OCI-LY3 (cell line): ENCODE data around the gene MKRN3.

Experiments
- H2AFZ ChIP-seq: fragments of 200-600, 300-600 bp; shearing (Covaris generic); 2 replicates; pipeline ENCODE4 v1.6.0; 2014; ENCODE audit warnings: antibody characterized with exemption, low read depth, low read length
- H3K27ac ChIP-seq: fragments of 200-600, 300-600 bp; sonication (generic); 2 replicates; pipeline ENCODE4 v1.5.1; 2014; ENCODE audit warnings: mild to moderate bottlenecking, low read length, moderate library complexity, mixed read lengths
- H3K27me3 ChIP-seq: fragments of 200-600, 300-600 bp; sonication (generic); 2 replicates; pipeline ENCODE4 v1.6.1; 2014; ENCODE audit warnings: low read depth, low read length, mixed read lengths
- H3K36me3 ChIP-seq: fragments of 200-600, 300-600 bp; sonication (generic); replicated peaks from 2 replicates; pipeline ENCODE3; 2014; ENCODE audit warnings: low read depth, low read length, mixed read lengths
- H3K4me1 ChIP-seq: fragments of 300-600, 200-600 bp; sonication (generic); 2 replicates; pipeline ENCODE4 v1.6.1; 2014; ENCODE audit warnings: low read length, mixed read lengths
- H3K4me2 ChIP-seq: fragments of 200-600, 300-600 bp; sonication (generic); 2 replicates; pipeline ENCODE4 v1.6.1; 2014; ENCODE audit warnings: low read length, mixed read lengths
- H3K4me3 ChIP-seq: fragments of 300-600, 200-600 bp; sonication (generic); 2 replicates; pipeline ENCODE4 v1.5.1; 2014; ENCODE audit warnings: antibody characterized with exemption, mild to moderate bottlenecking, low read length, moderate library complexity
- H3K79me2 ChIP-seq: fragments of 300-600, 200-600 bp; shearing (Covaris generic); 2 replicates; pipeline ENCODE4 v1.6.1; 2014; ENCODE audit warnings: mild to moderate bottlenecking, low read length, mixed read lengths
- H3K9ac ChIP-seq: fragments of 300-600, 200-600 bp; shearing (Covaris generic); 2 replicates; pipeline ENCODE4 v1.6.0; 2014; ENCODE audit warnings: mild to moderate bottlenecking, low read length, moderate library complexity
- H3K9me3 ChIP-seq: fragments of 200-600, 300-600 bp; shearing (Covaris generic); 2 replicates; pipeline ENCODE4 v1.6.1; 2014; ENCODE audit warnings: low read length, mixed read lengths; ENCODE audit not compliant: insufficient read depth
- H4K20me1 ChIP-seq: fragments of 200-600, 300-600 bp; sonication (generic); 2 replicates; pipeline ENCODE4 v1.6.1; 2016; ENCODE audit warnings: low read length, mixed read lengths; ENCODE audit not compliant: insufficient read depth
- EZH2phosphoT487 ChIP-seq: fragments of 200-600 bp; shearing (Covaris generic); IDR thresholded peaks from 2 replicates; pipeline ENCODE4 v1.6.1; 2018; ENCODE audit warnings: antibody characterized with exemption, mixed run types, low read depth
- TF ChIP-seq, protein P1 (sequence below): fragments of 200-600, 300-600 bp; sonication (generic); IDR thresholded peaks from 2 replicates; pipeline ENCODE4 v1.5.1; 2014; ENCODE audit warnings: antibody characterized with exemption, low read length, low read depth

The MKRN3 gene

DNA sequence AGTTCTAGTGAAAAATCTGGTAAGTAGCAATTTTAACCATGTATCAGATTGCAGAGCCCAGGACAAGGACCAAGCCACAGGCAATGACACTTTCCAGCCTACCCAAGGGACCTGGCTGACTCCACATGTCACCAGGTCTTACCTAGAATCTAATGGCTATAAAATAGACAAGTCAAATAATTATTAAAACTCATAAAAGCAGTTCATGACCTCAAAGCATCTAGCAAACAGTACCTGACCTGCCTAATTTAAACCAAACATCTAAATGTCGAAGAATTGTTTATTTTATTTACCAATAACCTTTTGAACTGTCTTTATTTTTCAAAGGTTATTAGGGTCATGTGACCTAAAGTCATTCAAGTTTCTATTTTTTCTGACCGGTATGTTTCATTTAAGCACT, 35.6 kb upstream of the MKRN3 start:
- no peaks in the 10 kb centered on the region for H3K9me3 ChIP-seq

DNA sequence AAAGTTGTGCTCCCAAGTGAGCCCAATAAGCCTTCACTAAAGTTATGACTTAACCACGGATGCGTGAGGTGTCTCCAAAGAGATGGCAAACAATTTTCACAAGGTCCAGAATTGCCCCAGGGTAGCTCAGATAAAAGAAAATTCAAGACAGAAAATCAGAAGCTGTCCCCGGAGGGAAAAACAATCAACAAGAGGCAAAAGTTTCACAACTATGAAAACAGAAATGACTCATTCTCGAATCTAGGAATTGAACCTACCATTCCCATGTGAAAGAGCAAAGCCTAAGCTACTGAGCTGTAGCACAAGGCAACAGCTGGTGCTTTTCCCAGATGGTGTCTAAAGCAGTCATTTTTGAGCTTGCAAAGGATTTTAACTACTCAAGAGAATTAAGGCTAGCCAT, 33.5 kb upstream of the MKRN3 start:
- H3K4me2 ChIP-seq: no peak overlapping the region
- no peak overlapping the region for H3K9ac ChIP-seq
- H3K36me3 ChIP-seq: no peaks in the 10 kb centered on the region
- H3K79me2 ChIP-seq: no peaks in the 10 kb centered on the region
- H3K9me3 ChIP-seq: no peaks in the 10 kb centered on the region
- H3K4me3 ChIP-seq: no peak overlapping the region
- H3K27ac ChIP-seq: no peak overlapping the region
- H3K4me1 ChIP-seq: no peaks in the 10 kb centered on the region
- H4K20me1 ChIP-seq: no peaks in the 10 kb centered on the region
- H3K27me3 ChIP-seq: no peaks in the 10 kb centered on the region
- H2AFZ ChIP-seq: no peak overlapping the region
- TF ChIP-seq, protein P1, sequence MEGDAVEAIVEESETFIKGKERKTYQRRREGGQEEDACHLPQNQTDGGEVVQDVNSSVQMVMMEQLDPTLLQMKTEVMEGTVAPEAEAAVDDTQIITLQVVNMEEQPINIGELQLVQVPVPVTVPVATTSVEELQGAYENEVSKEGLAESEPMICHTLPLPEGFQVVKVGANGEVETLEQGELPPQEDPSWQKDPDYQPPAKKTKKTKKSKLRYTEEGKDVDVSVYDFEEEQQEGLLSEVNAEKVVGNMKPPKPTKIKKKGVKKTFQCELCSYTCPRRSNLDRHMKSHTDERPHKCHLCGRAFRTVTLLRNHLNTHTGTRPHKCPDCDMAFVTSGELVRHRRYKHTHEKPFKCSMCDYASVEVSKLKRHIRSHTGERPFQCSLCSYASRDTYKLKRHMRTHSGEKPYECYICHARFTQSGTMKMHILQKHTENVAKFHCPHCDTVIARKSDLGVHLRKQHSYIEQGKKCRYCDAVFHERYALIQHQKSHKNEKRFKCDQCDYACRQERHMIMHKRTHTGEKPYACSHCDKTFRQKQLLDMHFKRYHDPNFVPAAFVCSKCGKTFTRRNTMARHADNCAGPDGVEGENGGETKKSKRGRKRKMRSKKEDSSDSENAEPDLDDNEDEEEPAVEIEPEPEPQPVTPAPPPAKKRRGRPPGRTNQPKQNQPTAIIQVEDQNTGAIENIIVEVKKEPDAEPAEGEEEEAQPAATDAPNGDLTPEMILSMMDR: no peak
- no peak for TF ChIP-seq EZH2phosphoT487

More for the DNA sequence above, 35.6 kb upstream of the MKRN3 start:
- no peak overlapping the region for H3K9ac ChIP-seq
- H3K4me3 ChIP-seq: no peak overlapping the region
- H3K79me2 ChIP-seq: no peaks in the 10 kb centered on the region
- TF ChIP-seq, protein P1: no peak
- no peak for TF ChIP-seq EZH2phosphoT487
- no peaks in the 10 kb centered on the region for H3K27me3 ChIP-seq
- no peaks in the 10 kb centered on the region for H3K4me1 ChIP-seq
- H3K36me3 ChIP-seq: no peaks in the 10 kb centered on the region
- no peak overlapping the region for H3K4me2 ChIP-seq
- no peaks in the 10 kb centered on the region for H4K20me1 ChIP-seq
- no peak overlapping the region for H3K27ac ChIP-seq
- no peak overlapping the region for H2AFZ ChIP-seq

DNA sequence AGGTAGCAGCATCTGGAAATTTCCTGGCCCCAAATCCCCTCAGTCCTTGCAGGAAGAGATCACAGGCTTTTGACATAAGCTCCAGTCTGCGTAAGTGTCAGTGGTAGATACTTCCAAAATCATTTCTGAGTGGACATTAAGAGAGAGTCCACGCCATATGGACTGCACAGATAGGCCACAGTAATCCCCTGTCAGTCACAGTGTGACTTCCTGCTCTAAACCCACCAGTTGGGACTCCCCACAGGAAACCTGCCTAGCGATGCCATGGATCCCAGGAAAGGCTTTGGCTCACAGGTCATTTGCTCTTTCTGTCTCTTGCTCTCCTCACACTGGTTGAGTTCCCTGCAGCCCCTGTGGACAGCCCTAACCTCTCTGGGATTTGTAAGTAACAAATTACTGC, 28.8 kb upstream of the MKRN3 start:
- Histone ChIP-seq H4K20me1 (no peaks in the 10 kb centered on the region), H3K4me1 (no peaks in the 10 kb centered on the region), H3K27ac (no peak overlapping the region), H3K79me2 (no peaks in the 10 kb centered on the region), H3K36me3 (no peaks in the 10 kb centered on the region), H3K4me3 (no peak overlapping the region), H3K4me2 (no peak overlapping the region), H3K27me3 (no peaks in the 10 kb centered on the region), H3K9me3 (no peaks in the 10 kb centered on the region), H3K9ac (no peak overlapping the region), H2AFZ (no peak overlapping the region)
- no peak for TF ChIP-seq EZH2phosphoT487
- TF ChIP-seq, protein P1: no peak

DNA sequence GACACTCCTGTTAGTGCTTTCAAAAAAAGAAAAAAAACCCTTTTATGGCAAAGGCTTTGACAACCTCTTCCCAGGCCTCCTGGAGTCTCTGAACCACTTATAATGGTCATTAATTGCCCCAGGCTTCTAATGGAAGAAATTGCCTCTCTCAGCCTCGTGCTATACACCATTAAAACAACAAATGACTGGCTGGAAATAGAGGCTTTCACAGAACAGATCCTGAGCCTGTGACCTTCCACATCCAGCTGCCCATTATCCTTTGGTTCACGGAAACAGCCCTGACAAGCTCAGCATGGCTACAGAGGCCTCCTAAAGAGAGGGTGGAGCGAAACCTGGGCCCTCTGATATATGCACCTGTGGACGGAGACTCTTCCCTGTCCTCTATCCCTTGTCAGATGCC, 26.8 kb upstream of the MKRN3 start:
- Histone ChIP-seq H3K4me2 (no peak overlapping the region), H3K79me2 (no peaks in the 10 kb centered on the region), H3K4me3 (no peak overlapping the region), H3K27ac (no peak overlapping the region), H2AFZ (no peak overlapping the region), H3K4me1 (no peaks in the 10 kb centered on the region), H3K27me3 (no peaks in the 10 kb centered on the region), H3K36me3 (no peaks in the 10 kb centered on the region), H4K20me1 (no peaks in the 10 kb centered on the region), H3K9ac (no peak overlapping the region), H3K9me3 (no peaks in the 10 kb centered on the region)
- no peak for TF ChIP-seq EZH2phosphoT487
- TF ChIP-seq, protein P1: no peak
